Adrenal gland (tissue), 12 donors: ENCODE measurements around the gene MUC22. TPM values are rescaled to one million over a fixed set of nuclear protein-coding genes. Genes with fewer than 3 reads are reported as not detected.

Experiments
- DNase-seq, 7 donors: peaks; one replicate each; pipeline ENCODE4 v3.0.0-alpha.2; 2019 to 2020
- H3K27ac ChIP-seq, 5 donors: fragments of 200-600 bp; sonication (generic) in 4 of 5; 1 replicate in 3 of 5; 2 replicates in 2 of 5; pipeline versions ENCODE4 v1.5.1 to v1.8.0; 2016 to 2020; ENCODE audit warnings: mild to moderate bottlenecking in 1 of 5
- H3K27me3 ChIP-seq: fragments of 200-600 bp; 2 replicates; pipeline ENCODE4 v1.8.0; 2021
- H3K36me3 ChIP-seq, 2 donors: fragments of 200-600 bp; replicated peaks in 1 of 2; 1 replicate in 1 of 2; 2 replicates in 1 of 2; pipeline versions ENCODE4 v1.5.1 to v1.8.0; 2018 to 2022
- H3K4me1 ChIP-seq, 2 donors: fragments of 200-600 bp; replicated peaks in 1 of 2; 1 replicate in 1 of 2; 2 replicates in 1 of 2; pipeline versions ENCODE4 v1.5.1 to v1.8.0; 2018 to 2021
- H3K4me3 ChIP-seq, 4 donors: fragments of 200-600 bp; sonication (generic) in 3 of 4; one replicate each; pipeline ENCODE4 v1.5.1; 2016 to 2018
- H3K9me3 ChIP-seq, 3 donors: fragments of 200-600 bp; sonication (generic) in 1 of 3; replicated peaks in 1 of 3; 1 replicate in 2 of 3; 2 replicates in 1 of 3; pipeline versions ENCODE4 v1.5.1 to v1.8.0; 2016 to 2021
- CTCF ChIP-seq, 6 experiments: fragments of 450-650 bp in 4 of 6; fragments of 200-600 bp in 2 of 6; sonication (generic) in 1 of 6; IDR thresholded peaks; 1 replicate in 5 of 6; 2 replicates in 1 of 6; pipeline versions ENCODE4 v1.5.1 to v1.8.0; 2016 to 2021; ENCODE audit warnings: antibody characterized with exemption in 6 of 6, mild to moderate bottlenecking in 2 of 6, moderate library complexity in 1 of 6
- POLR2A ChIP-seq, 2 donors: fragments of 450-650 bp; IDR thresholded peaks; one replicate each; pipeline ENCODE4 v1.6.1; 2017; ENCODE audit warnings: antibody characterized with exemption in 2 of 2, mild to moderate bottlenecking in 2 of 2, moderate library complexity in 1 of 2
- WGBS, 4 donors: extraction: QIAGEN DNeasy Blood & Tissue Kit in 2 of 4; methylation state at CpG; one replicate each; pipeline versions ENCODE4 v1.1.5 to v1.1.7; 2013 to 2017; 5-methylcytosine and 5-hydroxymethylcytosine counted together
- intact Hi-C, 2 donors: fragments of 100-400 bp; cut with DNase I; formaldehyde crosslinking; loops; one replicate each; pipeline versions ENCODE4 v1.14.1 to v1.15.0; 2022 to 2023
- polyA plus RNA-seq, 3 donors: library from polyadenylated mRNA; stranded (reverse); fragments of 200-250 nt in 2 of 3; fragments of 350-450 nt in 1 of 3; fragmentation: Illumina TruSeq in 1 of 3; extraction: RNeasy Lipid Tissue Mini Kit (QIAGEN cat#74804) in 1 of 3; gene quantifications; one replicate each; pipeline ENCODE4 v1.2.3, GENCODE V29; 2013 to 2014
- total RNA-seq, 9 donors: library from RNA; depleted of rRNA in 4 of 9; stranded (reverse); fragments of >200 nt in 4 of 9; fragments of 120-200 nt in 1 of 9; fragmentation: NEBNext Ultra II Directional in 1 of 9; extraction: Animal tissue kit (Norgen Biotek cat#: 25700) in 1 of 9; gene quantifications; one replicate each; pipeline versions ENCODE4 v1.1.0 to v1.2.4, GENCODE V29; 2013 to 2023
- donor health status: healthy with polysubstance abuse.
- donor health status: Bipolar disorder and iron deficiency.
- donor health status: DM: yes; HTN: yes; CAD: no.
- donor health status: DM: no; HTN: no; CAD: no.
- donor health status: DM: no; HTN: no; CAD: no.
- donor health status: DM: yes; HTN: yes; CAD: no.

The MUC22 gene
- total and polyA plus RNA-seq, 12 donors: not detected

- Histone ChIP-seq H3K4me3 (no peak overlapping the region), H3K27ac (no peak overlapping the region), H3K36me3 (no peaks in the 10 kb centered on the region), H3K9me3 (no peaks in the 10 kb centered on the region), H3K27me3 (peaks cover 5% of the 10 kb centered on the region), H3K4me1 (no peaks in the 10 kb centered on the region)
- 28 to 60% (median 40%) methylated on average over 6 to 8 of the region's 8 CpGs for WGBS, 4 donors
- intact Hi-C loops: no loop called here
- no peak for TF ChIP-seq POLR2A (IDR thresholded peaks at IDR 0.05)
- TF ChIP-seq CTCF (IDR thresholded peaks at IDR 0.05): no peak
- DNase-seq: no peak
Observed at GRCh38 chr6:31053873-31054272, 43.6 kb downstream of the MUC22 start.

- Histone ChIP-seq H3K9me3 (no peaks in the 10 kb centered on the region), H3K4me3 (no peak overlapping the region), H3K27me3 (peaks cover 5% of the 10 kb centered on the region), H3K36me3 (no peaks in the 10 kb centered on the region), H3K4me1 (no peaks in the 10 kb centered on the region), H3K27ac (no peak overlapping the region)
- TF ChIP-seq POLR2A (IDR thresholded peaks at IDR 0.05) (no peak), CTCF (IDR thresholded peaks at IDR 0.05) (no peak)
- WGBS, 4 donors: 65 to 78% (median 72%) methylated on average over 3 to 4 of the region's 4 CpGs
- intact Hi-C loops: no loop called here
- no peak for DNase-seq
Observed at GRCh38 chr6:31055441-31055840, 45.2 kb downstream of the MUC22 start.

- Histone ChIP-seq H3K36me3 (no peaks in the 10 kb centered on the region), H3K4me3 (no peak overlapping the region), H3K27ac (no peak overlapping the region), H3K4me1 (no peaks in the 10 kb centered on the region), H3K9me3 (no peaks in the 10 kb centered on the region), H3K27me3 (no peaks in the 10 kb centered on the region)
- no peak for TF ChIP-seq POLR2A (IDR thresholded peaks at IDR 0.05)
- no peak for TF ChIP-seq CTCF (IDR thresholded peaks at IDR 0.05)
- WGBS, 4 donors: 47 to 67% (median 61%) methylated on average over 4 of the region's 4 CpGs
- no peak for DNase-seq
- intact Hi-C loops: no loop called here
Observed at GRCh38 chr6:31057426-31058003, 47.2 kb downstream of the MUC22 start.

- H3K27me3 ChIP-seq: no peaks in the 10 kb centered on the region
- TF ChIP-seq POLR2A (IDR thresholded peaks at IDR 0.05): no peak
- peak in 5 of 6 experiments; percentile 19 to 37 (median 29) for TF ChIP-seq CTCF (IDR thresholded peaks at IDR 0.05)
- H3K9me3 ChIP-seq: no peaks in the 10 kb centered on the region
- no peaks in the 10 kb centered on the region for H3K36me3 ChIP-seq
- H3K4me3 ChIP-seq: no peak overlapping the region
- DNase-seq: no peak
- H3K27ac ChIP-seq: no peak overlapping the region
- intact Hi-C loops: no loop called here
- 68 to 79% (median 72%) methylated on average over 10 of the region's 10 CpGs for WGBS, 4 donors
- H3K4me1 ChIP-seq: no peaks in the 10 kb centered on the region
Observed at GRCh38 chr6:31058128-31058894, 48.0 kb downstream of the MUC22 start.
